ENCODE measurements around the gene PDZK1IP1. TPM values are rescaled to one million over a fixed set of nuclear protein-coding genes. Genes with fewer than 3 reads are reported as not detected.
A peak's percentile ranks its signal among the peaks of the same experiment; 100 is the strongest.

Gene PDZK1IP1
- total RNA-seq, 1 donor from 2014 or later = 43.2 TPM

DNA sequence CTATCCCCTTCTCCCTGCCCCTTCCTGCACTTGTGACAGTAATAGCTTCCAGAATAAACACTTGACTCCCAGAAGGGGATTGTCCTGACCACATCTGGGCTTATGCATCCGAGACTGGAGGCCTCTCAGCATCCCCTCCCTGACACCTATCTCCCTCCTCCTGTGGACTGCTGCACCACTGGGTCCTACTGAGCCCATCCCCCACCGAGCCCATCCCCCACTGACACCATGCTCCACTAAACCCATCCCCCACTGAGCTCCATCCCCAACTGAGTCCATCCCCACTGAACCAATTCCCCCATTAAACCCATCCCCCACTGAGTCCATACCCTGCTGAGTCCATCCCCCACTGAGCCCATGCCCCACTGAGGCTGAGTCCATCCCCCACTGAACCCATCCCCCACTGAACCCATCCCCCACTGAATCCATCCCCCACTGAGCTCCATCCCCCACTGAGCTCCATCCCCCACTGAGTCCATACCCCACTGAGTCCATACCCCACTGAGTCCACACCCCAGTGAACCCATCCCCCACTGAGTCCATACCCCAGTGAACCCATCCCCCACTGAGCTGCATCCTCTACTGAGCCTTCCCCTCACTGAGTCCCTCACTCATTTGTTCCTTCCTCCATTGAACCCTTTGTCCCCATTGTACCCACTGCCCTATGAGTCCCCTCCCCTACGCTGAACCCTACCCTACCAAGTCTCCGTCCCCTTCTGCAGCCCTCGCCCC lies 5.6 kb downstream of the PDZK1IP1 start:
- no peak for TF ChIP-seq CTCF (conservative IDR thresholded peaks at IDR 0.05; ENCODE audit: low read depth, low read length)
- DNase-seq (ENCODE audit: low read depth) = peak; percentile 88
- H3K4me3 ChIP-seq (ENCODE audit: low read depth, low read length) = peak overlapping the region; percentile 36

DNA sequence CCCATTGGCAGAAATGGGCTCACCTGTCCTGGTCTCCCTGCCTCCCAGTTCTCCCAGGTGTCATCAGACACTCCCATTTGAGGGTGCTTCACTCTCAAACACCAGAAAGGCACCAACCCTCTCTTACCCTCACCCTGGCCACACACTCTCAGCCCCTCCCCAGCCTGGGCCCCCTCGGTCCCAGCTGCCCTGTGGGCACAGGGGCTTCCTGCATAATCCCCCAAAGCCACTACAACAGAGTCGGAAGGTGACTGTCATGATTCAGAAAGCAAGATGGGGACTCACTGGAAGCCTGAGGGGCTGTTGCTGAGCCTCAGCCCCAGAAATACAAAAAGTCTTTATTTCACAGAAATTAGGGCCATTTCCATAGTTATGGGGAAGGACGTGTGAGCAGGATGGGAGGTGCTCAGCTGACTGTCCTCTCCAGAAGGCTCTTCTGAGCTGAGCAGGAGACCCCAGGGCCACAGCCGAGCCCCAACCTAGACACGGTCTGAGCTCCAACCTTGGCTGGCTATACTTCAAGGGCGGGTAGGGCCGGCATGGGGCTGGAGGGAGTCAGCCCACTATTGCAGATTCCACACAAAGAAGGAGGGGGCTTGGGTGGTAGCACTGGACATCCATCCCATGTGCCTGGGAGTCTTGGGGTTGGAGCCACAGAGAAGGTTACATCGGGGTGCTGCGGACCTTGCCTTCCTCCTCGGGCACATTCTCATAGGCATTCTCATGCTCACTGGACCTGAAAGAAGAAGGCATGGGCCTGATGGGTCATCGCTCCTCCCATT lies 6.3 kb downstream of the PDZK1IP1 start:
- no peak for TF ChIP-seq CTCF (conservative IDR thresholded peaks at IDR 0.05; ENCODE audit: low read depth, low read length)
- DNase-seq (ENCODE audit: low read depth) = no peak
- H3K4me3 ChIP-seq (ENCODE audit: low read depth, low read length) = no peak overlapping the region

DNA sequence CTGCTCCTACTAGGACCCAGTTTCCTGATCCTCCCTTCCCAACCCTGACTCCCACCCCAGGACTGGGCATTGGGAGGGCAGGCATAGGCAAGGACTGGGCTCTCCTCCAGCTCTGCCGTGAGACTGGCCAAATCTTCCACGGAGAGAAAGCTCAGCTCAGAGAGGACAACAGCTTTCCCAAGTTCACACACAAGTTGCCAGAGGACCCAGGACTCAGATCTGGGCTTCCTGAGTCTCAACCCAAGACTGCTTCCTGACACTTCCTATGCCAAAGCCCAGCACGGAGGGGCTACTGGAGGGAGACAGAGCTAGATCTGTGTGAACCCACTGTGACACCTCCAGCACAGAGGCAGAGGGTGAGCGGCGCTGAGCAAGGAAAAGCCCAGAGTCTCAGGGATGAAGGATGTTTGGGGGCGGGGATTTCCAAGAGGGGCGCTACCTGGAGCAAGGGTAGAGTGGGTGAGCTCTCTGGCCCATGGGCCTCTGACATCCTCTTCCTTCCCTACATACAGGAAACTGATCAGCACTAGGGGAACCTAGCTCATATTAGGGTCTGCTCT lies 7.1 kb downstream of the PDZK1IP1 start:
- TF ChIP-seq CTCF (conservative IDR thresholded peaks at IDR 0.05; ENCODE audit: low read depth, low read length) = no peak
- no peak for DNase-seq (ENCODE audit: low read depth)
- no peak overlapping the region for H3K4me3 ChIP-seq (ENCODE audit: low read depth, low read length)

DNA sequence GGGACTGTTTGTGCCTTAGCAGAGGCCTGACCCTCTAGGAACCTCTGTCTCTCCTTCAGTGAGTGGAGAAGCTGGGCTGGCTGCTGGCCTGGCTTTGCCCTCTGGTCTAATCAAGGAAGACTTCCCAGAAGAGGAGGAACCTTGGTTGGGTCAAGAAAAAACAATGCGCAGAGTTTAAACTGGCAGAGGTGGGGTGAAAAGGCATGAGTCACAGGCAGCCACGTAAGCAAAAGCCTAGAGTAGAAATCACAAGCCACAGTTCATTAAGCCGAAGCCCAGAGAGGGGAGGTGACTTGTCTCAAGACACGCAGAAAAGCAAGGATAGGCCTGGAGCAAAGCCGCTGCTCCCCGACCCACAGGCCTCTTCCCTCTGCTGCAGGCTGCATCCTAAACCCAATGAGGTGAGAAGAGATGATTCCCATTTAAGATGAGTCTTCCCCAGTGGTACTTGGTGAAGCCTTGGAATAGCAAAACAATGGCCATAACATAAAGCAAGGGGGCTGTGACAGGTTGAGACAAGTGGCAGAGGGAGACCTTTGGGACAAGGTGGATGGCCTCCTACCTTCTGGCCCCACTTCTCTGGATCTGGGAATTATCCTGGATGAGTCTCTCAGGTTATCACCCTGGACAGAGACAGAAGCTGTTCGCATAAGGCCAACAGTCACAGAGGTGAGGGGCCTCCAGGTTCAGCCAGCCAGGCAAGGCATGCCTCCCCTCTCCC lies 7.7 kb downstream of the PDZK1IP1 start:
- H3K4me3 ChIP-seq (ENCODE audit: low read depth, low read length) = no peak overlapping the region
- TF ChIP-seq CTCF (conservative IDR thresholded peaks at IDR 0.05; ENCODE audit: low read depth, low read length) = no peak
- DNase-seq (ENCODE audit: low read depth) = peak; percentile 96

DNA sequence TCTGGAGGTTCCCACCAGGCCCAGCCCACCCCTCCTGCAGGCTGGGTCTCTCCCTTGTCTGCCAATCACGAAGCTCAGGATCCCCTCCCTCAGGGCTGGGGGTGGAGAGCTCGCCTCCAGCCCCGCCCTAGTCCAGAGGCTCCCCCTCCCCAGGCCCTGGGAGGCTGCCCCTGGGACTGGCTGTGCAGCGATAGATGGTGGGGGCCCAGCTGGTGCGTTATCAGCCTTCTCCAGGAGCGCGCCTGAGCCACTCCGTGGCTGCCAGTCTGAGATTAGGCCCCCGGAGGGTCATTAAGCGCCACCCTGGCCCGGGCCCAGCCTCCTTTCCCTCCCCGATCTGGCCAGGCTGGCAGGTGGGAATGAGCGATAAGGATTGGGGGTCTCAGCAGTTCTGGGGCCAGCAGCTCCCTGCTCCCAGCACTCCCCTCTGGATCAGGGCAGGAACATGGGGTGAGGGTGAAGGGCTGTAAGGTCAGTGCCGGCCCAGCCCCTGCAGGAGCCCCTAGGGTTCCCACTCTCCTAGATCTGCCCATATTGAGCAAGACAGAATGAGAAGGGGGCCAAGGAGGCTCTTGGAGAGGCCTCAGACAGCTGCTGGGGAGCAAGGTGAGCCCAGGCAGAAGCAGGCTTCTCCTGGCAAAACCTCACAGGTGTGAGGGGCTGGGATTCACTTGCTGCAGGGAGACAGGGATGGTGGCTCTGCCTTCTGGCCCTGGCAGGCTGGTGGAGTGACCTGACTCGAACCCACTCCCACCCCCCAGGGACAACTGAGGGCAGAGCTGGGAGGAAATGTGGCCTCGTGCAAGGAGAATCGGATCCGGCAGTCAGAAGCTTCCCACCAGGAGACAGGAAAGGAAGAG lies 8.5 kb downstream of the PDZK1IP1 start:
- no peak for TF ChIP-seq CTCF (conservative IDR thresholded peaks at IDR 0.05; ENCODE audit: low read depth, low read length)
- H3K4me3 ChIP-seq (ENCODE audit: low read depth, low read length) = peak overlapping the region; percentile 57
- no peak for DNase-seq (ENCODE audit: low read depth)

GRCh38 chr1:47180603-47181094 lies 9.2 kb downstream of the PDZK1IP1 start:
- TF ChIP-seq CTCF (conservative IDR thresholded peaks at IDR 0.05; ENCODE audit: low read depth, low read length) = no peak
- no peak for DNase-seq (ENCODE audit: low read depth)

More at GRCh38 chr1:47180603-47181094, 9.2 kb downstream of the PDZK1IP1 start:
- H3K4me3 ChIP-seq (ENCODE audit: low read depth, low read length) = peak overlapping the region; percentile 57

All from epithelial cell of proximal tubule (primary cell).